PC-9 (cell line): ENCODE measurements around the gene ITPRIPL1.

ENCODE experiments used
- CTCF ChIP-seq: fragments of 200-600 bp; sonication (generic); conservative IDR thresholded peaks from 2 replicates; pipeline ENCODE4 v1.6.1; 2017; ENCODE audit warnings: mixed run types, antibody characterized with exemption, mild to moderate bottlenecking, moderate library complexity
- EZH2 ChIP-seq: fragments of 200-600 bp; sonication (generic); IDR thresholded peaks from 2 replicates; pipeline ENCODE4 v1.8.0; 2017; ENCODE audit warnings: antibody characterized with exemption, low read depth

- TF ChIP-seq CTCF (no peak), EZH2 (no peak)
Measured at GRCh38 chr2:96361751-96362150, 36.6 kb downstream of the ITPRIPL1 start.
